BE2C (cell line): Measurements from ENCODE around the gene HSPA14. TPM values are rescaled to one million over a fixed set of nuclear protein-coding genes. Genes with fewer than 3 reads are reported as not detected.

Source experiments
- DNase-seq: peaks from one replicate; pipeline ENCODE4 v3.0.0-alpha.2; 2020
- H3K27me3 ChIP-seq: fragments of 250-450 bp; sonication (Bioruptor Pico); 2 replicates; pipeline ENCODE4 v1.5.1; 2020; ENCODE audit warnings: mild to moderate bottlenecking
- H3K36me3 ChIP-seq: fragments of 250-450 bp; sonication (Bioruptor Pico); 2 replicates; pipeline ENCODE4 v1.5.1; 2020; ENCODE audit warnings: mild to moderate bottlenecking
- H3K4me1 ChIP-seq: fragments of 250-450 bp; sonication (Bioruptor Pico); 2 replicates; pipeline ENCODE4 v1.5.1; 2020
- H3K4me3 ChIP-seq: 2 replicates; pipeline ENCODE4 v1.5.1; 2011; ENCODE audit warnings: low read depth, low read length
- H3K9me3 ChIP-seq: fragments of 250-450 bp; sonication (Bioruptor Pico); 2 replicates; pipeline ENCODE4 v1.5.1; 2020
- CTCF ChIP-seq: IDR thresholded peaks from 2 replicates; pipeline ENCODE4 v1.5.1; 2012; ENCODE audit warnings: mild to moderate bottlenecking, low read depth, low read length
- polyA plus RNA-seq: library from polyadenylated mRNA; unstranded; fragments of >200 nt; gene quantifications from one replicate; pipeline ENCODE4 v1.2.1, GENCODE V29; 2012; ENCODE audit warnings: low read depth, missing spikeins; ENCODE audit not compliant: insufficient read length, insufficient read depth

Gene HSPA14
- 17.1 TPM for polyA plus RNA-seq

- Histone ChIP-seq H3K9me3 (no peaks in the 10 kb centered on the region), H3K27me3 (no peaks in the 10 kb centered on the region), H3K4me1 (no peaks in the 10 kb centered on the region), H3K4me3 (peak within 1 kb of the TSS; percentile 96), H3K36me3 (peaks cover 26% of the 10 kb centered on the region)
- DNase-seq: peak; percentile 98
- no peak for TF ChIP-seq CTCF
These were observed at the start of gene HSPA14, which contains the start of the genes CDNF and MSANTD7 for GRCh38 chr10:14837757-14838581. Gene HSPA14, plus strand, starts transcription at chr10:14838306. Its CDS starts 97 bp downstream, at chr10:14838403. Gene CDNF, minus strand, starts transcription at chr10:14838037. Its CDS starts 91 bp downstream, at chr10:14837946. Gene MSANTD7, plus strand, starts transcription at chr10:14838306. Its CDS starts 3,979 bp downstream, at chr10:14842285.

- Histone ChIP-seq H3K27me3 (no peaks in the 10 kb centered on the region), H3K4me3 (no peak overlapping the region), H3K4me1 (no peaks in the 10 kb centered on the region), H3K9me3 (no peaks in the 10 kb centered on the region), H3K36me3 (no peaks in the 10 kb centered on the region)
- DNase-seq: no peak
- no peak for TF ChIP-seq CTCF
These were observed 39.5 kb upstream of the HSPA14 start for GRCh38 chr10:14798636-14799035.

- DNase-seq: no peak
- H3K36me3 ChIP-seq: no peaks in the 10 kb centered on the region
- H3K27me3 ChIP-seq: no peaks in the 10 kb centered on the region
- H3K4me3 ChIP-seq: no peak overlapping the region
- no peaks in the 10 kb centered on the region for H3K9me3 ChIP-seq
- no peak for TF ChIP-seq CTCF
- no peaks in the 10 kb centered on the region for H3K4me1 ChIP-seq
These were observed 37.7 kb upstream of the HSPA14 start for GRCh38 chr10:14800397-14800796.

GRCh38 chr10:14801723-14802122, 36.4 kb upstream of the HSPA14 start:
- DNase-seq: peak; percentile 21

GRCh38 chr10:14803827-14804226, 34.3 kb upstream of the HSPA14 start:
- TF ChIP-seq CTCF: no peak
- Histone ChIP-seq H3K36me3 (no peaks in the 10 kb centered on the region), H3K4me3 (no peak overlapping the region), H3K4me1 (no peaks in the 10 kb centered on the region), H3K9me3 (no peaks in the 10 kb centered on the region; the same call in 1 of the 2 replicates), H3K27me3 (no peaks in the 10 kb centered on the region)
- DNase-seq: no peak

More at GRCh38 chr10:14801723-14802122, 36.4 kb upstream of the HSPA14 start:
- Histone ChIP-seq H3K9me3 (no peaks in the 10 kb centered on the region; the same call in 1 of the 2 replicates), H3K27me3 (no peaks in the 10 kb centered on the region), H3K4me3 (no peak overlapping the region), H3K4me1 (no peaks in the 10 kb centered on the region), H3K36me3 (no peaks in the 10 kb centered on the region)
- TF ChIP-seq CTCF: peak; percentile 34; the same call in 1 of the 2 replicates

- Histone ChIP-seq H3K4me3 (no peak overlapping the region), H3K4me1 (no peaks in the 10 kb centered on the region), H3K36me3 (no peaks in the 10 kb centered on the region), H3K9me3 (no peaks in the 10 kb centered on the region; the same call in 1 of the 2 replicates), H3K27me3 (no peaks in the 10 kb centered on the region)
- no peak for TF ChIP-seq CTCF
- DNase-seq: no peak
These were observed 31.8 kb upstream of the HSPA14 start for GRCh38 chr10:14806318-14806717.
